Measurements from ENCODE around the gene OLA1.

DNA sequence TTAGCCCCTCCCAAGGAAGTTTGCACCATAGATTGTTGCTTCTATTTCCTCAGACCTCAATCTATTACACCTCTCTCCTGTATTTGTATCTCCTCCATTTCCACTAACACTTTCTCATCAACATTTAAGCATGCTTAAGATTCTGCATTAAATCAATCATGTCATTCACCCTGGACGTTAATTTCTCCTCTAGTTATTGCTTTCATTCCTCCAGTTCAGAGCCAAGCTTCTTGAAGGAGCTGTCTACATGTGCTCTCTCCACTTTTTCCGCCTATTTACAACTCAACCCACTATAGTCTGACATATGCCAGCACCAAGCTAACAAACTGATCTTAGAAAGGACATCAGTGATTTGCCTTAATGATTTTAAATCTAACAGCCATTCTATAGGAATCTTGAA lies 99.5 kb downstream of the OLA1 start:
- TF ChIP-seq, protein P1, sequence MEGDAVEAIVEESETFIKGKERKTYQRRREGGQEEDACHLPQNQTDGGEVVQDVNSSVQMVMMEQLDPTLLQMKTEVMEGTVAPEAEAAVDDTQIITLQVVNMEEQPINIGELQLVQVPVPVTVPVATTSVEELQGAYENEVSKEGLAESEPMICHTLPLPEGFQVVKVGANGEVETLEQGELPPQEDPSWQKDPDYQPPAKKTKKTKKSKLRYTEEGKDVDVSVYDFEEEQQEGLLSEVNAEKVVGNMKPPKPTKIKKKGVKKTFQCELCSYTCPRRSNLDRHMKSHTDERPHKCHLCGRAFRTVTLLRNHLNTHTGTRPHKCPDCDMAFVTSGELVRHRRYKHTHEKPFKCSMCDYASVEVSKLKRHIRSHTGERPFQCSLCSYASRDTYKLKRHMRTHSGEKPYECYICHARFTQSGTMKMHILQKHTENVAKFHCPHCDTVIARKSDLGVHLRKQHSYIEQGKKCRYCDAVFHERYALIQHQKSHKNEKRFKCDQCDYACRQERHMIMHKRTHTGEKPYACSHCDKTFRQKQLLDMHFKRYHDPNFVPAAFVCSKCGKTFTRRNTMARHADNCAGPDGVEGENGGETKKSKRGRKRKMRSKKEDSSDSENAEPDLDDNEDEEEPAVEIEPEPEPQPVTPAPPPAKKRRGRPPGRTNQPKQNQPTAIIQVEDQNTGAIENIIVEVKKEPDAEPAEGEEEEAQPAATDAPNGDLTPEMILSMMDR (IDR thresholded peaks at IDR 0.05; ENCODE audit: low read depth, low read length, poor library complexity, severe bottlenecking), result no peak
- TF ChIP-seq EZH2phosphoT487 (IDR thresholded peaks at IDR 0.05; ENCODE audit: borderline replicate concordance, low read length), result no peak
